SU-DHL-6 (cell line): ENCODE data around the gene FMO4.

ENCODE experiments used
- CTCF ChIP-seq: fragments of 200-600 bp; sonication (generic); IDR thresholded peaks from one replicate; pipeline ENCODE4 v1.5.1; 2017; ENCODE audit warnings: antibody characterized with exemption, mild to moderate bottlenecking, low read length, moderate library complexity; ENCODE audit not compliant: insufficient read depth, poor library complexity, severe bottlenecking
- EZH2phosphoT487 ChIP-seq: fragments of 200-600 bp; sonication (generic), shearing (Covaris generic); conservative IDR thresholded peaks from 2 replicates; pipeline ENCODE4 v1.6.1; 2018; ENCODE audit warnings: mild to moderate bottlenecking, antibody characterized with exemption, low read length, moderate library complexity, mixed read lengths

DNA sequence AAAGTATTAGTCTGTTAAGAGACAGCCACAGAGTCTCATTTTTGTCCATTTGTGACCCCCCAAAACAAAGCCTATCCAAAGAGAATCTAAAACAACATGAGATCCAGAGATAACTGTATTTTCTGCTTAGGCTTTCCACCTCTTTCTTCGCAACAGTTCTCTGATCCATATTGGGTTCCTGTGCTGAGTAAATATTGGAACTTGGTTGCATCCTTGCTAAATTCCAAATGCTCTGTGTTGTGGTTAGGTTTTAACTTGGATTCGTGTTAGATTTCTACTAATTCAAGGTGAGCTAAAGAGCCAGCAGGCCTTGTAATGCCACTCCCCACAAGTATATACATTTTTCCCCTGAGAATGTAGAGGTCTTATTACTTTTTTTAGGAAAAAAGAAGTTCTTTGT is 36.4 kb upstream of the FMO4 start:
- TF ChIP-seq CTCF (no peak), EZH2phosphoT487 (no peak)
